CD8-positive, alpha-beta memory T cell (primary cell): ENCODE data around the gene MAPK12. TPM values are rescaled to one million over a fixed set of nuclear protein-coding genes. Genes with fewer than 3 reads are reported as not detected.
A peak's percentile ranks its signal among the peaks of the same experiment; 100 is the strongest.

ENCODE experiments used
- CTCF ChIA-PET: fragments of 350-600 bp; sonication (Branson Sonifier 250); formaldehyde crosslinking; loops from one replicate; lab custom pipeline; 2021; ENCODE audit warnings: antibody characterized with exemption; lab: Charles Lee
- POLR2A ChIA-PET: fragments of 350-600 bp; sonication (Branson Sonifier 250); formaldehyde crosslinking; loops from one replicate; lab custom pipeline; 2021; ENCODE audit warnings: antibody characterized with exemption; lab: Charles Lee
- DNase-seq, 5 donors: peaks; one replicate each; pipeline versions ENCODE4 v3.0.0 to v3.0.0-alpha.2; 2020 to 2022; ENCODE audit warnings: mixed read lengths in 1 of 5
- H3K27ac ChIP-seq: one replicate; pipeline ENCODE4 v1.7.0; 2013; ENCODE audit warnings: low read depth, mild to moderate bottlenecking, low read length, moderate library complexity
- H3K27me3 ChIP-seq: 2 replicates; pipeline ENCODE4 v1.7.0; 2013; ENCODE audit warnings: low read length, mild to moderate bottlenecking; ENCODE audit not compliant: insufficient read depth, poor library complexity, severe bottlenecking
- H3K36me3 ChIP-seq: 2 replicates; pipeline ENCODE4 v1.7.0; 2013; ENCODE audit warnings: mild to moderate bottlenecking, low read length, moderate library complexity; ENCODE audit not compliant: insufficient read depth
- H3K4me1 ChIP-seq: 2 replicates; pipeline ENCODE4 v1.7.0; 2013; ENCODE audit warnings: mild to moderate bottlenecking, low read length, moderate library complexity; ENCODE audit not compliant: insufficient read depth
- H3K4me3 ChIP-seq: 2 replicates; pipeline ENCODE4 v1.7.0; 2013; ENCODE audit warnings: mild to moderate bottlenecking, low read length
- H3K9me3 ChIP-seq: 2 replicates; pipeline ENCODE4 v1.7.0; 2013; ENCODE audit warnings: mild to moderate bottlenecking, low read length
- H3K27ac Mint-ChIP-seq, 8 donors: one replicate each; pipeline ENCODE4 v1.8.0; 2020 to 2021; ENCODE audit warnings: mixed read lengths in 8 of 8, mild to moderate bottlenecking in 6 of 8, inconsistent platforms in 3 of 8, moderate library complexity in 3 of 8
- H3K27me3 Mint-ChIP-seq, 2 donors: one replicate each; pipeline ENCODE4 v1.8.0; 2020 to 2021; ENCODE audit warnings: mixed read lengths in 2 of 2, mild to moderate bottlenecking in 1 of 2, moderate library complexity in 1 of 2
- H3K36me3 Mint-ChIP-seq, 3 donors: one replicate each; pipeline ENCODE4 v1.8.0; 2020 to 2021; ENCODE audit warnings: mixed read lengths in 3 of 3, inconsistent platforms in 1 of 3, mild to moderate bottlenecking in 1 of 3
- H3K4me1 Mint-ChIP-seq, 3 donors: one replicate each; pipeline ENCODE4 v1.8.0; 2020 to 2021; ENCODE audit warnings: mixed read lengths in 3 of 3, inconsistent platforms in 1 of 3, mild to moderate bottlenecking in 1 of 3
- H3K4me3 Mint-ChIP-seq, 7 donors: one replicate each; pipeline ENCODE4 v1.8.0; 2020 to 2021; ENCODE audit warnings: mixed read lengths in 7 of 7, mild to moderate bottlenecking in 6 of 7, moderate library complexity in 4 of 7, inconsistent platforms in 2 of 7
- H3K9me3 Mint-ChIP-seq, 5 donors: one replicate each; pipeline ENCODE4 v1.8.0; 2020 to 2022; ENCODE audit warnings: mixed read lengths in 5 of 5, mild to moderate bottlenecking in 3 of 5, moderate library complexity in 2 of 5, inconsistent platforms in 1 of 5
- polyA plus RNA-seq: library from polyadenylated mRNA; unstranded; fragments of 300-500 nt; fragmentation: Illumina TruSeq; gene quantifications from one replicate; pipeline ENCODE4 v1.2.3, GENCODE V29; 2021
- total RNA-seq, 2 experiments: library from RNA; stranded (reverse); gene quantifications; one replicate each; pipeline ENCODE4 v1.2.3, GENCODE V29; 2021

MAPK12 gene
- total and polyA plus RNA-seq, 3 experiments from 2014 or later, result 0.03 to 9.7 (median 9.3) TPM

GRCh38 chr22:50306753-50307749 lies 45.6 kb upstream of the MAPK12 start, which contains the start of gene PLXNB2:
PLXNB2 (minus strand) TSS chr22:50307646; CDS start chr22:50290584, 17,062 bp downstream.
- peak in 1 of 5 donors; percentile 31 for DNase-seq
- Mint-ChIP-seq H3K27ac (no peak within 1 kb of the TSS), H3K4me3 (peak within 1 kb of the TSS in 3 of 7 donors; percentile 9 to 57 (median 29)), H3K9me3 (no peaks in the 10 kb centered on the region), H3K36me3 (no peaks in the 10 kb centered on the region), H3K4me1 (peaks cover 0 to 10% (median 2%) of the 10 kb centered on the region in 3 donors), H3K27me3 (peaks cover 14 to 19% of the 10 kb centered on the region in 2 donors)
- no peaks in the 10 kb centered on the region for H3K36me3 ChIP-seq
- no peak within 1 kb of the TSS for H3K4me3 ChIP-seq
- H3K27me3 ChIP-seq, result peaks cover 9% of the 10 kb centered on the region
- POLR2A ChIA-PET, result interaction anchor here (1.3 to 1.4 kb wide), 2 partner anchors 19 to 46 kb away, joined by 3 to 4 read pairs; partner anchors contain the start of gene MAPK12
- no peaks in the 10 kb centered on the region for H3K9me3 ChIP-seq
- CTCF ChIA-PET, result interaction anchor here (1.0 to 2.1 kb wide), 4 partner anchors 9 to 34 kb away, joined by 3 to 6 read pairs (median 4); no protein-coding TSS in a partner anchor
- H3K27ac ChIP-seq, result peak within 1 kb of the TSS; percentile 57
- no peaks in the 10 kb centered on the region for H3K4me1 ChIP-seq

GRCh38 chr22:50305923-50306566 lies 44.6 kb upstream of the MAPK12 start:
- Mint-ChIP-seq H3K36me3 (no peaks in the 10 kb centered on the region), H3K4me1 (peaks cover 0 to 10% (median 2%) of the 10 kb centered on the region in 3 donors), H3K27ac (peak overlapping the region in 1 of 8 donors; percentile 63), H3K9me3 (no peaks in the 10 kb centered on the region), H3K4me3 (peak overlapping the region in 4 of 7 donors; percentile 44 to 78 (median 54)), H3K27me3 (peaks cover 14 to 19% of the 10 kb centered on the region in 2 donors)
- CTCF ChIA-PET, result interaction anchor here (1.7 to 2.1 kb wide), 2 partner anchors 10 to 35 kb away, joined by 5 to 6 read pairs; no protein-coding TSS in a partner anchor
- Histone ChIP-seq H3K27ac (peak overlapping the region; percentile 57), H3K9me3 (no peaks in the 10 kb centered on the region), H3K4me3 (no peak overlapping the region), H3K36me3 (no peaks in the 10 kb centered on the region), H3K27me3 (peaks cover 9% of the 10 kb centered on the region), H3K4me1 (no peaks in the 10 kb centered on the region)
- DNase-seq, result no peak
- POLR2A ChIA-PET, result interaction anchor here (1.3 to 1.4 kb wide), 2 partner anchors 20 to 45 kb away, joined by 3 to 4 read pairs; partner anchors contain the start of gene MAPK12

- Mint-ChIP-seq H3K36me3 (no peaks in the 10 kb centered on the region), H3K4me1 (peaks cover 0 to 10% (median 2%) of the 10 kb centered on the region in 3 donors), H3K4me3 (peak overlapping the region in 1 of 7 donors; percentile 78), H3K27ac (no peak overlapping the region), H3K27me3 (peaks cover 14 to 19% of the 10 kb centered on the region in 2 donors), H3K9me3 (no peaks in the 10 kb centered on the region)
- Histone ChIP-seq H3K4me1 (no peaks in the 10 kb centered on the region), H3K36me3 (no peaks in the 10 kb centered on the region), H3K9me3 (no peaks in the 10 kb centered on the region), H3K27ac (peak overlapping the region; percentile 57), H3K27me3 (peaks cover 9% of the 10 kb centered on the region), H3K4me3 (no peak overlapping the region)
- no peak for DNase-seq
- CTCF ChIA-PET, result interaction anchor here (2.1 kb wide), 1 partner anchor 11 kb away, joined by 6 read pairs; no protein-coding TSS in a partner anchor
- POLR2A ChIA-PET, result interaction anchor here (1.3 kb wide), 1 partner anchor 44 kb away, joined by 3 read pairs; the partner anchor contains the start of gene MAPK12
Measured at GRCh38 chr22:50305393-50305922, 44.0 kb upstream of the MAPK12 start.

GRCh38 chr22:50304528-50305392 lies 43.3 kb upstream of the MAPK12 start:
- H3K4me1 Mint-ChIP-seq, result peaks cover 0 to 10% (median 2%) of the 10 kb centered on the region in 3 donors
- Histone ChIP-seq H3K27ac (no peak overlapping the region), H3K27me3 (peaks cover 9% of the 10 kb centered on the region), H3K9me3 (no peaks in the 10 kb centered on the region), H3K4me1 (no peaks in the 10 kb centered on the region), H3K36me3 (no peaks in the 10 kb centered on the region), H3K4me3 (no peak overlapping the region)
- ChIA-PET POLR2A (interaction anchor here (0.5 kb wide), 1 partner anchor 65 kb away, joined by 3 read pairs; no protein-coding TSS in a partner anchor), CTCF (no interaction called here)
- H3K36me3 Mint-ChIP-seq, result no peaks in the 10 kb centered on the region
- H3K4me3 Mint-ChIP-seq, result no peak overlapping the region
- peak overlapping the region in 1 of 8 donors; percentile 55 for H3K27ac Mint-ChIP-seq
- no peak for DNase-seq
- no peaks in the 10 kb centered on the region for H3K9me3 Mint-ChIP-seq
- peaks cover 14 to 19% of the 10 kb centered on the region in 2 donors for H3K27me3 Mint-ChIP-seq

GRCh38 chr22:50303848-50304527 lies 42.5 kb upstream of the MAPK12 start:
- Mint-ChIP-seq H3K27ac (peak overlapping the region in 1 of 8 donors; percentile 55), H3K4me3 (no peak overlapping the region), H3K36me3 (no peaks in the 10 kb centered on the region), H3K27me3 (peaks cover 14 to 19% of the 10 kb centered on the region in 2 donors), H3K9me3 (no peaks in the 10 kb centered on the region), H3K4me1 (peaks cover 0 to 10% (median 2%) of the 10 kb centered on the region in 3 donors)
- H3K9me3 ChIP-seq, result no peaks in the 10 kb centered on the region
- peaks cover 9% of the 10 kb centered on the region for H3K27me3 ChIP-seq
- H3K36me3 ChIP-seq, result no peaks in the 10 kb centered on the region
- H3K4me1 ChIP-seq, result no peaks in the 10 kb centered on the region
- H3K27ac ChIP-seq, result no peak overlapping the region
- DNase-seq, result no peak
- ChIA-PET POLR2A (interaction anchor here (0.5 kb wide), 1 partner anchor 65 kb away, joined by 3 read pairs; no protein-coding TSS in a partner anchor), CTCF (interaction anchor here (1.1 kb wide), 1 partner anchor 28 kb away, joined by 4 read pairs; no protein-coding TSS in a partner anchor)
- H3K4me3 ChIP-seq, result no peak overlapping the region

- Histone ChIP-seq H3K4me1 (no peaks in the 10 kb centered on the region), H3K9me3 (no peaks in the 10 kb centered on the region), H3K27ac (no peak overlapping the region), H3K36me3 (no peaks in the 10 kb centered on the region), H3K27me3 (peaks cover 9% of the 10 kb centered on the region), H3K4me3 (no peak overlapping the region)
- CTCF ChIA-PET, result interaction anchor here (1.1 kb wide), 1 partner anchor 27 kb away, joined by 4 read pairs; no protein-coding TSS in a partner anchor
- Mint-ChIP-seq H3K9me3 (no peaks in the 10 kb centered on the region), H3K27ac (no peak overlapping the region), H3K4me3 (no peak overlapping the region), H3K27me3 (peaks cover 17 to 20% of the 10 kb centered on the region in 2 donors), H3K36me3 (no peaks in the 10 kb centered on the region), H3K4me1 (peaks cover 0 to 6% (median 0%) of the 10 kb centered on the region in 3 donors)
- POLR2A ChIA-PET, result no interaction called here
- no peak for DNase-seq
Measured at GRCh38 chr22:50303515-50303847, 42.0 kb upstream of the MAPK12 start.
